Muscle of leg (tissue), 11 donors: ENCODE data around the gene SURF1. TPM values are rescaled to one million over a fixed set of nuclear protein-coding genes. Genes with fewer than 3 reads are reported as not detected.
"Not testable (repeated sequence)": the region's sequence is repeated elsewhere in the genome, so short reads cannot be mapped to it uniquely, and the experiment has no call there.

ENCODE experiments used
- DNase-seq: peaks from one replicate; pipeline ENCODE4 v3.0.0; 2013
- H3K27ac ChIP-seq: one replicate; pipeline ENCODE4 v1.5.1; 2013; ENCODE audit warnings: mild to moderate bottlenecking, low read length, control low read depth
- H3K27me3 ChIP-seq: one replicate; pipeline ENCODE4 v1.6.1; 2013; ENCODE audit warnings: low read length; ENCODE audit not compliant: control insufficient read depth, insufficient read depth
- H3K36me3 ChIP-seq: one replicate; pipeline ENCODE4 v1.6.1; 2013; ENCODE audit warnings: low read length; ENCODE audit not compliant: control insufficient read depth, insufficient read depth
- H3K4me1 ChIP-seq: one replicate; pipeline ENCODE4 v1.6.1; 2013; ENCODE audit warnings: low read length; ENCODE audit not compliant: control insufficient read depth, insufficient read depth
- H3K4me3 ChIP-seq: one replicate; pipeline ENCODE4 v1.5.1; 2013; ENCODE audit warnings: low read length, control low read depth
- H3K9me3 ChIP-seq: replicated peaks from 2 replicates; pipeline ENCODE4 v1.6.1; 2013; ENCODE audit warnings: low read depth, low read length; ENCODE audit not compliant: control insufficient read depth
- WGBS: methylation state at CpG from one replicate; pipeline ENCODE4 v1.1.5; 2013; ENCODE audit warnings: missing lambda C conversion rate; ENCODE audit not compliant: insufficient coverage; 5-methylcytosine and 5-hydroxymethylcytosine counted together
- polyA plus RNA-seq, 8 donors: library from polyadenylated mRNA; unstranded; fragments of 120-200 nt; gene quantifications; one replicate each; pipeline versions ENCODE4 v1.2.1 to v1.2.3, GENCODE V29; 2013; ENCODE audit warnings: inconsistent platforms in 1 of 8, low replicate concordance in 1 of 8; ENCODE audit not compliant: insufficient read length in 8 of 8, insufficient read depth in 1 of 8
- total RNA-seq: library from RNA; stranded (reverse); fragments of 120-200 nt; gene quantifications from one replicate; pipeline ENCODE4 v1.2.4, GENCODE V29; 2013

Gene SURF1
- total and polyA plus RNA-seq, 9 donors = 19.3 to 36.5 (median 26.8) TPM

DNA sequence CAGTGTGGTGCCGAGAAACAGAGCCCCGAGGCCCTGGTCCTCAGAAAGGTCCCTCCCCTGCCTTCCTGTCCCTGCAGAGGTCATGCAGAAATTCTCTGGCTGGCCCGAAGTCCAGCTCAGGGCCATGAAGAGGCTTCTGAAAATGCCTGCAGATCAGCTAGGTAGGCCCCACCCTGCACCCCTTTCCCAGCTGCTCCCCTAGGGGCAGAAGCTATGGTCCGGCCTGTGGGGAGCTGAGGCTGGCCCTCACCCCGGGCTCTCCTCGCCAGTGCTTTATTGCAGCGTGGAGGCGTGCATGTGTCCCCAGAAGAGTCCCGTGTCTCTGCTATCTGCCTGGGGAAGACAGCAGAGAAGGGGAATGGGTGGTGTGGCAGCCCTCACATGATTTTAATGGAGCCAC lies 41.6 kb upstream of the SURF1 start:
- H3K27ac ChIP-seq = no peak overlapping the region

DNA sequence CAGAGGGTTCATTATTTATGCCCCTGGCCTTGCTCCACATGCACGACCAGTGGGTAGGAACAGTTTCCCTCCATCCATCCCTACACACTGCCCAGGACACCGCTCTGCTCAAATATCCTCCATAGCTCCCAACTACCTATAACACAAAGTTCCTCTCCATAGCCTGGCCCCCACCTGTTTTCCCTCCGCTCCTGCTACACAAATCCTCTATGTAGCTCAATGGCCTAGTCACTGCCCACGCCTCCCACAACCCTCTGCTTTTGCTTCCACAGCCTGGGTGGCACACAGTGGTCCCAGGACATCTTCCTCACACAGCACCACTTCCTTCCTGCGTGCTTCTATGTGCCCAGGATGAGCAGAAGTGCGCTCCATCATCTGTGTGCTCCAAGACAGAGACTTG lies 41.1 kb upstream of the SURF1 start:
- Histone ChIP-seq H3K36me3 (peaks cover 9% of the 10 kb centered on the region), H3K9me3 (no peaks in the 10 kb centered on the region), H3K27ac (no peak overlapping the region), H3K4me3 (no peak overlapping the region), H3K4me1 (no peaks in the 10 kb centered on the region), H3K27me3 (peaks cover 28% of the 10 kb centered on the region)
- 68% methylated on average over 4 of the region's 6 CpGs for WGBS
- DNase-seq = no peak

More for the DNA sequence above, 41.6 kb upstream of the SURF1 start:
- Histone ChIP-seq H3K4me3 (no peak overlapping the region), H3K27me3 (peaks cover 28% of the 10 kb centered on the region), H3K9me3 (no peaks in the 10 kb centered on the region), H3K4me1 (no peaks in the 10 kb centered on the region), H3K36me3 (peaks cover 10% of the 10 kb centered on the region)
- DNase-seq = no peak
- WGBS = 65% methylated on average over 5 of the region's 9 CpGs

DNA sequence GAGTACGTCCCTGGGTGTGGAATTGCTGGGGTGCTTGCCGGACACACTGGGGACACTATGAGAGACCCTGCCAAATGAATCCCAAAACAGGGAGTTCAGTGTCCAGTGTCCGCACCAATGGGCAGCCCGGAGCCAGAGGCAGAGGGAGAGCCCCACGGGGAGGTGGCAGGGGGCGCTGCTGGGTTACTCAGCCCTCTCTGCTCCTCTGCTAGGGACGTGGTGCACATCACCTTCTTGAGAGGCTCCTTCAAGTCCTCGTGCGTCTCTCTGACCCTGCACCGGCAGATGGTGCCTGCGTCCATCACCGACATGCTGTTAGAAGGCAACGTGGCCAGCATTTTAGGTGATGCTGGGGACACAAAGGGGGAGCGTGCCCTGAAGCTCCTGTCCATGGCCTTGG lies 40.7 kb upstream of the SURF1 start:
- Histone ChIP-seq H3K4me3 (no peak overlapping the region), H3K27me3 (peaks cover 28% of the 10 kb centered on the region), H3K9me3 (no peaks in the 10 kb centered on the region), H3K27ac (no peak overlapping the region), H3K4me1 (no peaks in the 10 kb centered on the region), H3K36me3 (peaks cover 5% of the 10 kb centered on the region)
- no peak for DNase-seq
- WGBS = 18% methylated on average over 14 of the region's 14 CpGs

DNA sequence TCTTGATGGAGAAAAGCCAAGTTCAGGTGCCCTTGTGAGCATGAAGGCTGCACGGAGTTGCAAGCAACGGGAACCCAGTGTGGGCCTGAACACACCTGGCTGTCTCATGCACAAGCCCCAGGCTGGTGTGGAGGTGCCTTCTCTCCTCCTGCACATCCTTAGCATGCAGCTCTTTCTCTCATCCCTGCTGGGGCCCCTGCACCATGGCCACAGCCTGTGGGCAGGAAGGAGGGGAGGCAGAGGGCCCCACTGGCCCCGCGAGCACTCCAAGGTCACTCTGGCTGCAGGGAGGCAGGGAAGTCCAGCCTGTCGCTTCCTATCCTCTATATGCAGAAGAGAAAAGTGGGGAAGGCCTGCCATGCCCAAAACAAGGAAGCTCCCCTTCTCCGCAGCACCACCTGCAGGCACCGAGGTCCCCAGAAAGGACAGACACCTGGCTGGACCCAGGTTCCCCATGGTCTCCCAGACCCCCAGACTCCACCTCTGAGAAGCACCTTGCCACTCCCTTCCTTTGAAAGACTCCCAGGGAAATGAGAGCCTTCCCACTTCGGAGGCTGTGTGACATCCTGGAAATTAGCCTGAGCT lies 38.5 kb upstream of the SURF1 start:
- Histone ChIP-seq H3K4me1 (no peaks in the 10 kb centered on the region), H3K4me3 (no peak overlapping the region)

DNA sequence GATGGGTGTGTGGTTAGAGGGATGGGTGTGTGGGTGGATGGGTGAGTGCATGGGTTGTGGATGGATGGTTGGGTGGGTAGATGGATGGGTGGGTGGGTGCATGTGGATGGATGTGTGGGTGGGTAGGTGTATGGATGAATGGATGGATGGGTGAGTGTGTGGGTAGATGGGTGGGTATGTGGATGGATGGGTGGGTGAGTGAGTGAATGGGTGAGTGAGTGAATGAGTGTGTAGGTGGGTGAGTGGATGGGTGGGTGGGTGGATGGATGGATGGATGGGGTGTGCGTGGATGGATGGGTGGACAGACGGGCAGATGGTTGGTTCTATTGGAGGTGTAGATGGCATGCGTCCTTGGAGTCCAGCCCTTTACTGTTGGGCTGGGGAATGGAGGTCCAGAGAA lies 37.1 kb upstream of the SURF1 start:
- WGBS = 91% methylated on average over 3 of the region's 3 CpGs
- peaks cover 28% of the 10 kb centered on the region for H3K27me3 ChIP-seq

More for the DNA sequence above, 38.5 kb upstream of the SURF1 start:
- WGBS = 32% methylated on average over 3 of the region's 8 CpGs
- Histone ChIP-seq H3K27ac (no peak overlapping the region), H3K36me3 (no peaks in the 10 kb centered on the region), H3K9me3 (no peaks in the 10 kb centered on the region), H3K27me3 (peaks cover 28% of the 10 kb centered on the region)
- DNase-seq = no peak

DNA sequence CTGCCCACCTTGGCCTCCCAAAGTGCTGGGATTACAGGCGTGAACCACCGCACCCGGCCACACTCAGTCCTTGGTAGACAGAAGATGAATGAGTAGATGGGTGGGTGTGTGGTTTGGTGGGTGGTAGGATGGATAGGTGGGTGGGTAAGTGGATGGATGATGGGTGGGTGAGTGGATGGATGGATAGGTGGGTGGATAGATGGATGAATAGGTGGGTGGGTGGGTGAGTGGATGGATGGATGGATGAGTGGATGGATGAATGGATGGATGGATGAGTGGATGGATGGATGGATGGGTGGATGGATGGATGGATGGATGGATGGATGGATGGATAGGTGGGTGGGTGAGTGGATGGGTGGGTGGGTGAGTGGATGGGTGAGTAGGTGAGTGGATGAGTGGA lies 36.0 kb upstream of the SURF1 start:
- WGBS = 96% methylated on average over 3 of the region's 3 CpGs
- H3K27me3 ChIP-seq = peaks cover 20% of the 10 kb centered on the region
- DNase-seq = not testable (repeated sequence)

More for the DNA sequence above, 37.1 kb upstream of the SURF1 start:
- Histone ChIP-seq H3K9me3 (no peaks in the 10 kb centered on the region), H3K4me1 (no peaks in the 10 kb centered on the region), H3K4me3 (no peak overlapping the region), H3K27ac (no peak overlapping the region), H3K36me3 (no peaks in the 10 kb centered on the region)
- no peak for DNase-seq

DNA sequence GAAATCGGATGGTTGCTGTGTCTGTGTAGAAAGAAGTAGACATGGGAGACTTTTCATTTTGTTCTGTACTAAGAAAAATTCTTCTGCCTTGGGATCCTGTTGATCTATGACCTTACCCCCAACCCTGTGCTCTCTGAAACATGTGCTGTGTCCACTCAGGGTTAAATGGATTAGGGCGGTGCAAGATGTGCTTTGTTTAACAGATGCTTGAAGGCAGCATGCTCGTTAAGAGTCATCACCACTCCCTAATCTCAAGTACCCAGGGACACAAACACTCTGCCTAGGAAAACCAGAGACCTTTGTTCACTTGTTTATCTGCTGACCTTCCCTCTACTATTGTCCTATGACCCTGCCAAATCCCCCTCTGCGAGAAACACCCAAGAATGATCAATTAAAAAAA lies 35.2 kb upstream of the SURF1 start:
- not testable (repeated sequence) for DNase-seq, H3K36me3 ChIP-seq, H3K4me1 ChIP-seq, H3K4me3 ChIP-seq, H3K27ac ChIP-seq, H3K9me3 ChIP-seq
- no CpG with 5 or more reads among the region's 4 CpGs for WGBS
- H3K27me3 ChIP-seq = peaks cover 13% of the 10 kb centered on the region

More for the DNA sequence above, 36.0 kb upstream of the SURF1 start:
- not testable (repeated sequence) for H3K9me3 ChIP-seq, H3K27ac ChIP-seq, H3K4me3 ChIP-seq, H3K36me3 ChIP-seq, H3K4me1 ChIP-seq

DNA sequence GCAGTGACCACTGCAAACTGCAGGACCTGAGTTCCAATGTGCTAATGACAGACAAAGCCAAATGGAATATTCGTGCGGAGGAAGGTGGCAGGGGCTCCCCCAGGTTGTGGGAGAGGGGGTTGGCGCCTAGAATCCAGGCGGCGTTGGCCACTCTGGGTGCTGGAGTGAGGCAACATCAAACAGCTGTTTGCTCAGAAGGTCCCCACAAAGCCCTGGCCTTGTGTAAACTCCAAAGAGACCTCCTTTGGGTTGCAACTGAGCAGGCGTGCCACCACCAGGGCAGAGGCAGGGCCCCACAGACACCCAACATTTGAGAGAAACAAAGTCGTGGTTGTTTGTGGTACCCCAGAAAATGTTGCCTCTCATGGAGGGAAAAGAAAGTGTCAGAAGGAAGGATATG lies 34.4 kb upstream of the SURF1 start:
- WGBS = 74% methylated on average over 7 of the region's 7 CpGs

DNA sequence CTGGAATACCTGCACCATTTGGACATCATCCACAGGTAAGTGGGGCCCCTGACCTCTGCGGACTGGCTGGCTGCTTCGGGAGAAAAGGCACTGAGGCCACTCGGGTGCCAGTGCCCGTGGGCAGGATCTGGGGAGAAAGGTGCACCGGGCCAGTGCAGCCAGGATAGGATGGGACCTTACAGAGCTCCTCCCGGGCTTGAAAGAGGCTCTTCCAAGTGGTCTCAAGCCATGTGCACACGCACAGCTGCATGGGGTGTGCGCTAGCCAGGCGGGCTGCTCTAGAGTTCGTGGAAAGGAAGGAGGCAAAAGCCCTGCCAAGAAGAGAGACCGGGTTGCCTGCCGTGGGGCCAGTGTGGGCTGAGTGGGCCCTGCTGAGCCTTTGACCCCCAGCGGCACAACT lies 33.3 kb upstream of the SURF1 start:
- Histone ChIP-seq H3K27me3 (peaks cover 3% of the 10 kb centered on the region), H3K4me1 (no peaks in the 10 kb centered on the region), H3K27ac (no peak overlapping the region), H3K9me3 (no peaks in the 10 kb centered on the region), H3K4me3 (no peak overlapping the region), H3K36me3 (no peaks in the 10 kb centered on the region)
- DNase-seq = no peak
- 78% methylated on average over 12 of the region's 13 CpGs for WGBS

More for the DNA sequence above, 34.4 kb upstream of the SURF1 start:
- H3K4me3 ChIP-seq = no peak overlapping the region
- no peaks in the 10 kb centered on the region for H3K36me3 ChIP-seq
- peaks cover 13% of the 10 kb centered on the region for H3K27me3 ChIP-seq
- no peak overlapping the region for H3K27ac ChIP-seq
- H3K9me3 ChIP-seq = no peaks in the 10 kb centered on the region
- H3K4me1 ChIP-seq = no peaks in the 10 kb centered on the region
- no peak for DNase-seq

DNA sequence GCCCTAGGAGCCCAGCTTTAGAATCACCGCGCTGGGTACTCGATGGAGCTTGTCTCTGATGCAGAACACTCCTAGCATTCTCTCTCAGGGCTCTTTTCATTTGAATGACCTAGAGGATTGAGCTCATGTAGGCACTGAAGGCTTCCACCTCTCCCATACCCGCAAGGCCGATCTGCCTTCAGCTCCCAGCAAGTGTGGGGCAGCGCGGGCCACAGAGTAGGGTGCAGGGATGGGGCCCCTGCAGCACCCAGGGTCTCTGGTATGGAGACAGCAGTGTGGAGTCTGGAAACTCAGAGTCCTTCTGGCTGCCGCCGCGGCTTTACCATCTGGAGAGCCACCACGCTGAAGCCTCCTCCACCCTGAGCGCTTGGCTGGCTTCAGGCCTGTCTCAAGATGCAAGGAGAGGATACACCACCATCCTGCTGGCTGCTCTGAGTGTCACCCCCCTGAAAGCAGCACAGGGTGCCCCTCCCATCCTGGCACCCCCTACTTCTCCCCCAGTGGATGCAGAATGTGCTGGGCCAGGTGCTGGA lies 32.8 kb upstream of the SURF1 start:
- Histone ChIP-seq H3K27ac (no peak overlapping the region), H3K27me3 (no peaks in the 10 kb centered on the region), H3K4me1 (no peaks in the 10 kb centered on the region), H3K9me3 (no peaks in the 10 kb centered on the region), H3K36me3 (no peaks in the 10 kb centered on the region), H3K4me3 (no peak overlapping the region)
- DNase-seq = no peak
- 93% methylated on average over 7 of the region's 12 CpGs for WGBS

DNA sequence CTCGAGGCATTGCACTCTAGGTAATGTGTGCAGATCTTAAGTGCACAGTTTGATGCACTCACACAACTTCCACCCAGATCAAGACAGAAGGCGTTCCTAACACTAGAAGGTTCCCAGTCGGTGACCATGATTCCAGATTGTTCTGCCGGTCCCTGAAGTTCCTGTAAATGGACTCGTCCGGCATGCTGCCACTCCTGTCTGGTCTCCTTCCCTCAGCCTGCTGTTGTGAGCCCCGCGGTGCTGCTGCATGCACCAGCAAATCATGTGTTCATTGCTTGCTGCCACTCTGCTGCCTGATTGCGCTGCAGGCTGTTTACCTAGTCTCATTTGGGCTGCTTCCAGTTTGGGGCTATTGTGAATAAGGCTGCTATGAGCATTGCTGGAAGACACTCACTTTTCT lies 31.4 kb upstream of the SURF1 start:
- H3K27me3 ChIP-seq = no peaks in the 10 kb centered on the region
- no peaks in the 10 kb centered on the region for H3K36me3 ChIP-seq
- H3K27ac ChIP-seq = no peak overlapping the region
- H3K4me1 ChIP-seq = no peaks in the 10 kb centered on the region
- H3K4me3 ChIP-seq = no peak overlapping the region
- H3K9me3 ChIP-seq = no peaks in the 10 kb centered on the region
- WGBS = 76% methylated on average over 8 of the region's 9 CpGs
- DNase-seq = no peak
